GM12892 (cell line): ENCODE results near the gene SIRT7.

Experiments used
- POLR2A ChIP-seq: IDR thresholded peaks from 2 replicates; pipeline ENCODE4 v1.6.1; 2011; ENCODE audit warnings: low read depth, low read length, control low read depth
- POLR2AphosphoS5 ChIP-seq: IDR thresholded peaks from 2 replicates; pipeline ENCODE4 v1.6.1; 2011; ENCODE audit warnings: low read depth, low read length, control low read depth
- TAF1 ChIP-seq: IDR thresholded peaks from 2 replicates; pipeline ENCODE4 v1.6.1; 2011; ENCODE audit warnings: low read depth, mild to moderate bottlenecking, control low read depth, low read length, borderline replicate concordance

DNA sequence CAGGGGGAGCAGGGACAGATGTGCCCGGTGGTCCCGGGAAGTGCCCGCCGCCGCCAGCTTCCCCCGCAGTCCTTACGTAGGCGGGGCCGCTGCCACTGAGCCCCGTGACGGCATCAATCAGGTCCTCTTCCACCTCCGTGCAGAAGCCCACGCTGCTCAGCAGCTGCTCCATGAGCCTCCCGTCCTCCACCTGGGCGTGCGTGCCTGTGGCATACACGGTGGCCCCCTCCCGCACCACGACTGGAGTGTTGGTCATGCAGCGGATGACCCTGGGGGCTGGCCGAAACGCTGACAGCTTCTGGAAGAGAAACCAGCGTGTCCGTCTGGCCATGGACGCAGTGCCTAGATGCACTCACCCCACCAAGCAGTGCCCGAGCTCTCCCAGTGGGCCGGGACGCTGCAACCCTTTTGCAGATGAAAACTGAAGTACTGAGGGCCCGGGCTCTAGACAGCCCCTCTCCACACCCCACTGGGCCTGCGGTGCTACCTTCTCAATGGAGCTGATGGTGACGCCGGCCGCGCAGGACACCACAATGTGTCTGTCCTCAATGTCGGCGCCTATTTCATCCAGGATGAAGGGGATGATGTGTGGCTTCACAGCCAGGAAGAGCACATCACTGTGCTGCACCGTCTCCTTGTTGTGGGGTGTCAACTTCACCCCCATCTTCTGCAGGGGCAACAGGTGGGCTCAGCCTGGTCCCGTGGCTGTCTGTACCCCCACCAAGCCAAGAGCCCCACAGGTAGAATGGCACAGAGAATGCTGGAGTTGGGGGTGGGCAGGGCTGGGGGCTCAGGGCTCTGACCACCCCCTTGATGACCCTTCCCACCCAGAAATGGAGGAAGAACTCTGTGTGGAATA lies 17.1 kb upstream of the SIRT7 start:
- TF ChIP-seq POLR2AphosphoS5, result no peak
- no peak for TF ChIP-seq POLR2A
- no peak for TF ChIP-seq TAF1
